HL-60 (cell line): ENCODE results near the gene ZNF618.

Source experiments
- TF ChIP-seq, protein P1 (sequence below): IDR thresholded peaks from one replicate; pipeline ENCODE4 v1.5.1; 2011; ENCODE audit warnings: low read length, control low read depth, inconsistent platforms; ENCODE audit not compliant: insufficient read depth
- TF ChIP-seq, protein P2 (sequence below): IDR thresholded peaks from 2 replicates; pipeline ENCODE4 v1.6.1; 2012; ENCODE audit warnings: low read depth; ENCODE audit not compliant: insufficient replicate concordance

DNA sequence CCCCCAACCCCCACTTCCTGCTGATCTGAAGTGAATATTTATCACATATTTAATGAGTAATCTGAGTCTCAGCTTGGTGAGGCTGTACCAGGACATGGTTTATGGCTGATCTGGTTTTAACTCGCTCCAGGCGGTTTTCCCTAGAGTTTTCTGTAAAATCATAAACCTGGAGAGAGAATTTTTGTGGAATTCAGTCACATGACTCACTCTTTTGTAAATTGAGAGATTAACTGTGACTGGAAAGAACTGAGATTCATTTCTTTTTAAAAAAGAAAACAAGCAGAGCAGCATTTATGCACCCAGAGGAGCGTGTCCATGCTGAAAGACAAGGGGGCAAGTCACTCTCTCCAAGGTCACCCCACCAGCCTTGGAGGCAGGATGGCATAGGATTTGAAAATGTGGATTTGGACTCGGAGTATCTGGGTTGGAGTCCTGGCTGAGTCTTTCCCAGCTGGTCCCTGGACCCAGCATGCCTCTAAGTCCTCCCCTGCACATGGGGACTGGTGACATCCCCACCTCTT is 81.8 kb downstream of the ZNF618 start:
- TF ChIP-seq, protein P1, sequence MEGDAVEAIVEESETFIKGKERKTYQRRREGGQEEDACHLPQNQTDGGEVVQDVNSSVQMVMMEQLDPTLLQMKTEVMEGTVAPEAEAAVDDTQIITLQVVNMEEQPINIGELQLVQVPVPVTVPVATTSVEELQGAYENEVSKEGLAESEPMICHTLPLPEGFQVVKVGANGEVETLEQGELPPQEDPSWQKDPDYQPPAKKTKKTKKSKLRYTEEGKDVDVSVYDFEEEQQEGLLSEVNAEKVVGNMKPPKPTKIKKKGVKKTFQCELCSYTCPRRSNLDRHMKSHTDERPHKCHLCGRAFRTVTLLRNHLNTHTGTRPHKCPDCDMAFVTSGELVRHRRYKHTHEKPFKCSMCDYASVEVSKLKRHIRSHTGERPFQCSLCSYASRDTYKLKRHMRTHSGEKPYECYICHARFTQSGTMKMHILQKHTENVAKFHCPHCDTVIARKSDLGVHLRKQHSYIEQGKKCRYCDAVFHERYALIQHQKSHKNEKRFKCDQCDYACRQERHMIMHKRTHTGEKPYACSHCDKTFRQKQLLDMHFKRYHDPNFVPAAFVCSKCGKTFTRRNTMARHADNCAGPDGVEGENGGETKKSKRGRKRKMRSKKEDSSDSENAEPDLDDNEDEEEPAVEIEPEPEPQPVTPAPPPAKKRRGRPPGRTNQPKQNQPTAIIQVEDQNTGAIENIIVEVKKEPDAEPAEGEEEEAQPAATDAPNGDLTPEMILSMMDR: no peak
- TF ChIP-seq, protein P2, sequence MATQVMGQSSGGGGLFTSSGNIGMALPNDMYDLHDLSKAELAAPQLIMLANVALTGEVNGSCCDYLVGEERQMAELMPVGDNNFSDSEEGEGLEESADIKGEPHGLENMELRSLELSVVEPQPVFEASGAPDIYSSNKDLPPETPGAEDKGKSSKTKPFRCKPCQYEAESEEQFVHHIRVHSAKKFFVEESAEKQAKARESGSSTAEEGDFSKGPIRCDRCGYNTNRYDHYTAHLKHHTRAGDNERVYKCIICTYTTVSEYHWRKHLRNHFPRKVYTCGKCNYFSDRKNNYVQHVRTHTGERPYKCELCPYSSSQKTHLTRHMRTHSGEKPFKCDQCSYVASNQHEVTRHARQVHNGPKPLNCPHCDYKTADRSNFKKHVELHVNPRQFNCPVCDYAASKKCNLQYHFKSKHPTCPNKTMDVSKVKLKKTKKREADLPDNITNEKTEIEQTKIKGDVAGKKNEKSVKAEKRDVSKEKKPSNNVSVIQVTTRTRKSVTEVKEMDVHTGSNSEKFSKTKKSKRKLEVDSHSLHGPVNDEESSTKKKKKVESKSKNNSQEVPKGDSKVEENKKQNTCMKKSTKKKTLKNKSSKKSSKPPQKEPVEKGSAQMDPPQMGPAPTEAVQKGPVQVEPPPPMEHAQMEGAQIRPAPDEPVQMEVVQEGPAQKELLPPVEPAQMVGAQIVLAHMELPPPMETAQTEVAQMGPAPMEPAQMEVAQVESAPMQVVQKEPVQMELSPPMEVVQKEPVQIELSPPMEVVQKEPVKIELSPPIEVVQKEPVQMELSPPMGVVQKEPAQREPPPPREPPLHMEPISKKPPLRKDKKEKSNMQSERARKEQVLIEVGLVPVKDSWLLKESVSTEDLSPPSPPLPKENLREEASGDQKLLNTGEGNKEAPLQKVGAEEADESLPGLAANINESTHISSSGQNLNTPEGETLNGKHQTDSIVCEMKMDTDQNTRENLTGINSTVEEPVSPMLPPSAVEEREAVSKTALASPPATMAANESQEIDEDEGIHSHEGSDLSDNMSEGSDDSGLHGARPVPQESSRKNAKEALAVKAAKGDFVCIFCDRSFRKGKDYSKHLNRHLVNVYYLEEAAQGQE: no peak
